Measurements from ENCODE around the gene TSEN15.

- TF ChIP-seq CTCF (IDR thresholded peaks at IDR 0.05) = no peak
- no peak for TF ChIP-seq POLR2A (IDR thresholded peaks at IDR 0.05)
These were observed 8.8 kb downstream of the TSEN15 start for GRCh38 chr1:184060316-184060715.
